Peyer's patch (tissue), 4 donors: ENCODE results near the gene TMEM178B.

Experiments used
- CTCF ChIP-seq, 6 experiments: fragments of 450-650 bp in 4 of 6; fragments of 200-600 bp in 2 of 6; sonication (generic) in 1 of 6; IDR thresholded peaks; one replicate each; pipeline ENCODE4 v1.5.1; 2017 to 2019; ENCODE audit warnings: antibody characterized with exemption in 6 of 6, mild to moderate bottlenecking in 3 of 6, moderate library complexity in 1 of 6
- POLR2A ChIP-seq, 2 donors: fragments of 450-650 bp; IDR thresholded peaks; one replicate each; pipeline ENCODE4 v1.5.1; 2017; ENCODE audit warnings: antibody characterized with exemption in 2 of 2, mild to moderate bottlenecking in 2 of 2, moderate library complexity in 2 of 2

- TF ChIP-seq CTCF (IDR thresholded peaks at IDR 0.05), result no peak
- no peak for TF ChIP-seq POLR2A (IDR thresholded peaks at IDR 0.05)
Measured at GRCh38 chr7:141132671-141133070, 58.8 kb downstream of the TMEM178B start.
